ENCODE measurements around the gene FAM72D.
"Not testable (repeated sequence)": the region's sequence is repeated elsewhere in the genome, so short reads cannot be mapped to it uniquely, and the experiment has no call there.

The FAM72D gene

GRCh38 chr1:145095284-145096057 is at the start of gene FAM72D, which contains the start of gene SRGAP2B:
Gene FAM72D (plus strand): TSS chr1:145095974. CDS start chr1:145096848, 874 bp downstream.
Gene SRGAP2B (minus strand): TSS chr1:145095328. CDS start chr1:145092901, 2,427 bp downstream.
- DNase-seq (ENCODE audit: low read depth in 2 of 2), result not testable (repeated sequence)

GRCh38 chr1:145047553-145047952 is 48.2 kb upstream of the FAM72D start:
- DNase-seq (ENCODE audit: low read depth in 2 of 2), result not testable (repeated sequence)

DNA sequence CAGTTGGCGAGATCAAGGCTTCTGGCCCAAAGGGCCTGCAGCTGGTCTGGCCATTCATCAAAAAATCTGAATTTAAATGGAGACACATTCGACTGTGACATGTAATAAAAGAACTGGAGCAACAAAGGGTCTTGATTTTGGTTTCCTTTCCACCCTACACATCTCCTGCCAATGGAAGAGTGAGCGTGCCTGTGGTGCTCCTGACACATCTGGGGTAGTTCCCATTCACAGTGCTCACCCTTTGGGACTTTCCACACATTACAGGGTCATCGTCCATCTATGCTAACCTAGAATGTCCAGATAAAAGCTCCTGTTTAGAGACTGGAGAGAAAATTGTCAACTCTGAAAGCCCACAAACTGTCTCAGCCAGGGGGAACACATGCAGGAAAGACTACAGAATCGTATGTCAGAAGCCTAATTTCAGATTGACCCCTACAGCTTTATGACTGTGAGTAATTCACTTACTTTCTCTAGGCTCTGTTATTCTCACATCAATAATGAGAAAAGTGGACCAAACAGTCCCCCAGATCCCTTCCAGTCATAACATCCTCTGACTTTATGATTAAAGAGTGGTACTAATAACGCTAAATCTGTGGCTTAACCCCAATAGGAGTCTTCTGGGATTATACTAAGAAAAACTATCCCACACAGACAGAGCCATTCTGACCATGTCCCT is 47.5 kb upstream of the FAM72D start:
- not testable (repeated sequence) for DNase-seq (ENCODE audit: low read depth in 2 of 2)

- DNase-seq (ENCODE audit: low read depth in 2 of 2), result not testable (repeated sequence)
These were observed 43.6 kb upstream of the FAM72D start for GRCh38 chr1:145052019-145052776.

GRCh38 chr1:145053428-145053827 is 42.3 kb upstream of the FAM72D start:
- not testable (repeated sequence) for DNase-seq (ENCODE audit: low read depth in 2 of 2)

GRCh38 chr1:145055217-145055760 is 40.5 kb upstream of the FAM72D start:
- not testable (repeated sequence) for DNase-seq (ENCODE audit: low read depth in 2 of 2)

- not testable (repeated sequence) for DNase-seq (ENCODE audit: low read depth in 2 of 2)
These were observed 37.6 kb upstream of the FAM72D start for GRCh38 chr1:145058184-145058583.

GRCh38 chr1:145063285-145063684 is 32.5 kb upstream of the FAM72D start:
- not testable (repeated sequence) for DNase-seq (ENCODE audit: low read depth in 2 of 2)

GRCh38 chr1:145063941-145064648 is 31.7 kb upstream of the FAM72D start:
- DNase-seq (ENCODE audit: low read depth in 2 of 2), result not testable (repeated sequence)

GRCh38 chr1:145065194-145065826 is 30.5 kb upstream of the FAM72D start:
- not testable (repeated sequence) for DNase-seq (ENCODE audit: low read depth in 2 of 2)

DNA sequence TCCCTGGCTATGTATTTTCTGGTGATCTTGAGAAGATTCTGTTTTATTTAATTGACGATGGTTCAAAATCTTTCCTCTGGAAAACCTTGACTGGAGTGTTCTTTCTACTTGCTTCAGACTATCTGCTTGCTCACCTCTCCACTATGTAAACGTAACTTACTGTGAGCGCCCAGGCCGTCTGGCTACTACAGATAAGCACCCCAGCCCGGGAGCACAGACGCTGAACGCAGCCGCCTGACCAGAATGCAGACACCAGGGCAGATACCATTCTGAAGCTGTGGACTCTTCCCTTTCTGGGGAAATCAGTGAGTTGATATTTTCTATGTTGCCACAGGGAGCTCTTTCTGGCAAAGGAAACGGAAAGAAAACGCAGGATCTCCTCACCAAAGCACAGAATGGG is 29.3 kb upstream of the FAM72D start:
- DNase-seq (ENCODE audit: low read depth in 2 of 2), result not testable (repeated sequence)

GRCh38 chr1:145071569-145071968 is 24.2 kb upstream of the FAM72D start:
- not testable (repeated sequence) for DNase-seq (ENCODE audit: low read depth in 2 of 2)

DNA sequence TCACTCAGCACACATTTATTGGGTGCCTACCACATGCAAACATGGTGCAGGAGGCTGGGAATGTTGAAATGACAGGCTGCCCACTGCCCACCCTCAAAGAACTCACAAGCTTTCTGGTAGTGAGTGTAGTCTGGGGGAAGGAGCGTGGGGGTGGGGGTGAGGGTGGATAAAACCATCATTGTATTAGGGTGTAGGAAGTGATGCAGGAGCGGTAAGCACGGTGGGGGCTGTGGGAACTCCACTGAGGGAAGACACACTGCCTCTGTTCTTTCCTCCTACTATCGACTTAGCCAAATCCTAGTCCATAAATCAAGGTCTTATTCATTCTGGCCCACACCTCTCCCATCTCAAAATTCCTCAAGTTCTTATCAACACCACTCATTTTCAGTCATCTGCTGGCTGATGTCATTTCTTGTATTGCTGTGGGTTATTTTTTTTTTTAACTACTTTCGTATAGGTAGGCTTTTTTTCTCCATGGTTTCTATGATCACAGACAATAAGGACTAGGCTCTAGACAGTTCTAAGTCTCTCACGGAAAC is 21.7 kb upstream of the FAM72D start:
- not testable (repeated sequence) for DNase-seq (ENCODE audit: low read depth in 2 of 2)

GRCh38 chr1:145076877-145077276 is 18.9 kb upstream of the FAM72D start:
- not testable (repeated sequence) for DNase-seq (ENCODE audit: low read depth in 2 of 2)

DNA sequence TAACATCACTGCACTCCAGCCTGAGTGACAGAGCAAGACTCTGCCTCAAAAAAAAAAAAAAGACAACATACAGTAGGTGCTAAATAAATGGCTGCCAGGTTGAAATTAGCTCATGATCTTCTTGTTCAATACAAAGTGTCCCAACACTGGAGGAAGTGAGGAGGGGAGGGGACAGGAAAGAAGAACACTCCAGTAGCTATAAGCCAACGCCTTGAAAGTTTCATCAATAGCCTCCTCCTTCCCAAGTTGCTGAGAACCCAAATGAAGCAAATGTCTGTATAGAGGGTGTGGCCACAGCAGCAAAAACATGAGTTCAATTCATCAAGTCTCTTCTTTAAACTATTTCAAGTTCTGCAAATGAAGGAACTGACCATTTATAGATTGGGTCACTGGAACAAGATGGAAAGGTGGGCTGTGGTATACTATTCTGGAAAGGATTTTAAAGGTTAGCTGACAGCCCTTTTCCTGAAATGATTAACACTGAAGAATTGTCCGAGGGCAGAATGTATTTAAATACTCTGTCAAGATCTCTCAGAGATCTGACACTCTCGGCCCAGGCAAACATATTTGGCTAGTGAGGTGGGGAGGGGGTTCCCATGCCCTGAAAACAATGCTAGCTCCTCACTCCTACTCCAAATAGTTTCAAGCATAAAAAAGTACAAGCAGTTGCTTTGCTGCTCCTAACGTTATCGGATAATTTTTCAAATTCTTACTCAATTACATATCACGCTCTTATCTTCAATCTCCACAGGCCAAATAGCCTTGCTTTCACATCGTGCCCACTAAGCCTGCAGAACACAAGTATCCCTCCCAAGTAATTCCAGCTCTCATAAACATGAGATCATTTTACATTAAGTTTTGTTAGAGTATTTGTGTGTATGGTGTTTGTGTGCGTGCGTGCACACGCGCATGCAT is 17.6 kb upstream of the FAM72D start:
- DNase-seq (ENCODE audit: low read depth in 2 of 2), result not testable (repeated sequence)

- not testable (repeated sequence) for DNase-seq (ENCODE audit: low read depth in 2 of 2)
These were observed 16.9 kb upstream of the FAM72D start for GRCh38 chr1:145078787-145079370.

DNA sequence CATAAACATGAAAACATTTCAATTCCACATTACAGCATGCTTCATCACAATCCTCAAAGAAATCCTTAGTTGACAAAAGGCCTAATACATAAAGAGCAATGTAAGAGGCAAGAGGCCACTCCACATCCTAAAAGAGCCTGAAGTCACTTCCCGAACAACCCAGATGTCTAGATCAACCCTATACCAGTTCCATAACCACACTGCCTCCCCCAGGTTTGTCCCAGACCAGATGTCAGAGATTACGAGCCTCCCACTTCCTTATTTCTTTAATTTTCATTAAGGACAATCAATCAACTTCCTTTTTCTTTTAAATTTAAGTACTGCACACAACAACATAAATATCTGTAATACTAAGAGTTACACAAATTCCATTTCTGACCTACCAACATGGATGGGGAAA is 16.0 kb upstream of the FAM72D start:
- DNase-seq (ENCODE audit: low read depth in 2 of 2), result not testable (repeated sequence)

DNA sequence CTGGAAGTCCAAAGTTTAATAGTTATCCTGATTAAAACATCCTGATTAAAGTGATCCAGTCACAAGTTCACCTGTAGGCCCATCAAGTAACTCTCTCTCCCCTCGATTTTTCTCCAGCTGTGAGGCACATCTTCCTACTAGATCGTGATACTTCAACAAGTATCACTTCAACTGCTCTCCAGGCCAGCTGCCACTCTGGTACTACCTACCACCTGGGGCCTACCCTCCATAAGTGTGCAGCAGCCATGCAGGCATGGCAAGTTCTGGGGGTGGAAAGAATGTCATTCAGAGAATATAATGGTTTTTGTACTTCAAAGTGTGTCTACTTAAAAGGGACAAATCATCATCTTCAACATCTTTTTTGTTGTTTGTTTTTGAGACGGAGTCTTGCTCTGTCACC is 15.6 kb upstream of the FAM72D start:
- DNase-seq (ENCODE audit: low read depth in 2 of 2), result not testable (repeated sequence)

Measured in stimulated activated CD4-positive, alpha-beta T cell treated with anti-CD3 and anti-CD28 coated beads, Interleukin-1b, Interleukin-23, amount 100 ng/mL, for 4 hours (primary cell).